ENCODE data around the gene TBC1D17.

DNA sequence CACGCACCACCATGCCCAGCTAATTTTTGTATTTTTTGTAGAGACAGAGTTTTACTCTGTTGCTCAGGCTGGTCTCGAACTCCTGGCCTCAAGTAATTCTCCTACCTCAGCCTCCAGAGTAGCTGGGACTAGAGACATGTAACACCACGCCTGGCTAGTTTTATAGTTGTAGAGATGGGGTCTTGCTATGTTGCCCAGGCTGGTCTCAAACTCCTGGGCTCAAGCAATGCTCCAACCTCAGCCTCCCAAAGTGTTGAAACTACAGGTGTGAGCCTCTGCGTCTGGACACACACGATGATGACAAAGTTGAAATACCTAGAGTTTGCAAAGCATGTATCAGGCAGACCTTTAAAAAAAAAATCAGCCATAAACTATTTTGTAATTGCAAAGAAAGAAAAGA is 31.1 kb upstream of the TBC1D17 start:
- TF ChIP-seq, protein P1, sequence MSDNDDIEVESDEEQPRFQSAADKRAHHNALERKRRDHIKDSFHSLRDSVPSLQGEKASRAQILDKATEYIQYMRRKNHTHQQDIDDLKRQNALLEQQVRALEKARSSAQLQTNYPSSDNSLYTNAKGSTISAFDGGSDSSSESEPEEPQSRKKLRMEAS (IDR thresholded peaks at IDR 0.05): no peak
- TF ChIP-seq, protein P2, sequence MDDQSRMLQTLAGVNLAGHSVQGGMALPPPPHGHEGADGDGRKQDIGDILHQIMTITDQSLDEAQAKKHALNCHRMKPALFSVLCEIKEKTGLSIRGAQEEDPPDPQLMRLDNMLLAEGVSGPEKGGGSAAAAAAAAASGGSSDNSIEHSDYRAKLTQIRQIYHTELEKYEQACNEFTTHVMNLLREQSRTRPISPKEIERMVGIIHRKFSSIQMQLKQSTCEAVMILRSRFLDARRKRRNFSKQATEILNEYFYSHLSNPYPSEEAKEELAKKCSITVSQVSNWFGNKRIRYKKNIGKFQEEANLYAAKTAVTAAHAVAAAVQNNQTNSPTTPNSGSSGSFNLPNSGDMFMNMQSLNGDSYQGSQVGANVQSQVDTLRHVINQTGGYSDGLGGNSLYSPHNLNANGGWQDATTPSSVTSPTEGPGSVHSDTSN (IDR thresholded peaks at IDR 0.05): no peak
- TF ChIP-seq, protein P3, sequence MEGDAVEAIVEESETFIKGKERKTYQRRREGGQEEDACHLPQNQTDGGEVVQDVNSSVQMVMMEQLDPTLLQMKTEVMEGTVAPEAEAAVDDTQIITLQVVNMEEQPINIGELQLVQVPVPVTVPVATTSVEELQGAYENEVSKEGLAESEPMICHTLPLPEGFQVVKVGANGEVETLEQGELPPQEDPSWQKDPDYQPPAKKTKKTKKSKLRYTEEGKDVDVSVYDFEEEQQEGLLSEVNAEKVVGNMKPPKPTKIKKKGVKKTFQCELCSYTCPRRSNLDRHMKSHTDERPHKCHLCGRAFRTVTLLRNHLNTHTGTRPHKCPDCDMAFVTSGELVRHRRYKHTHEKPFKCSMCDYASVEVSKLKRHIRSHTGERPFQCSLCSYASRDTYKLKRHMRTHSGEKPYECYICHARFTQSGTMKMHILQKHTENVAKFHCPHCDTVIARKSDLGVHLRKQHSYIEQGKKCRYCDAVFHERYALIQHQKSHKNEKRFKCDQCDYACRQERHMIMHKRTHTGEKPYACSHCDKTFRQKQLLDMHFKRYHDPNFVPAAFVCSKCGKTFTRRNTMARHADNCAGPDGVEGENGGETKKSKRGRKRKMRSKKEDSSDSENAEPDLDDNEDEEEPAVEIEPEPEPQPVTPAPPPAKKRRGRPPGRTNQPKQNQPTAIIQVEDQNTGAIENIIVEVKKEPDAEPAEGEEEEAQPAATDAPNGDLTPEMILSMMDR (IDR thresholded peaks at IDR 0.05): no peak
- no peak for TF ChIP-seq PHF8 (IDR thresholded peaks at IDR 0.05; ENCODE audit: borderline replicate concordance, low read depth)
- TF ChIP-seq FOSB (CRISPR knock-in tag; IDR thresholded peaks at IDR 0.05): no peak
- no peak for TF ChIP-seq CHD2 (IDR thresholded peaks at IDR 0.05; ENCODE audit: low read length, partially characterized antibody)
- TF ChIP-seq BHLHE40 (IDR thresholded peaks at IDR 0.05; ENCODE audit: low read depth, low read length): no peak
- no peak for TF ChIP-seq POLR2A (IDR thresholded peaks at IDR 0.05; ENCODE audit: low read length)

Data from A549 (cell line).